GM12874 (cell line): ENCODE data around the gene VAC14.

Experiments used
- TF ChIP-seq, protein P1 (sequence below): IDR thresholded peaks from 2 replicates; pipeline ENCODE4 v1.5.1; 2011; ENCODE audit warnings: low read depth, mild to moderate bottlenecking, control low read depth, low read length, moderate library complexity; ENCODE audit not compliant: insufficient read depth

The VAC14 gene

DNA sequence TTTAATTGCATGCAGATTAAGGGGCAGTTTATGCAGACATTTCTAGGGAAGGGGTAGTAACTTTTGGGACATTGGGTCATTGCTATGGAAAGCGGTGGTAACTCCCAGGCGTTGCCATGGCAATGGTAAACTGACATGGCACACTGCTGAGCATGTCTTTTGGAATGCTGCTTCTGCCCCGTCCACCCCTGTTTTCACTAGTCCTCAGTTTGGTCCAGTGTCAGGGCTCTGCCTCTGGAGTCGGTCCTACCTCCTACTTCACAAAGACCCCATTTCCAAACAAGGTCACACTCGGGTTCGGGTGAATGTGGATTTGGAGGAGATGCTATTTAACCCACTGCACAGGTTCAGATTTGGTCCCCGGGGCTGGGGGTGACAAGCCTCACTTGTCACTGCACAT, 151.7 kb downstream of the VAC14 start:
- TF ChIP-seq, protein P1, sequence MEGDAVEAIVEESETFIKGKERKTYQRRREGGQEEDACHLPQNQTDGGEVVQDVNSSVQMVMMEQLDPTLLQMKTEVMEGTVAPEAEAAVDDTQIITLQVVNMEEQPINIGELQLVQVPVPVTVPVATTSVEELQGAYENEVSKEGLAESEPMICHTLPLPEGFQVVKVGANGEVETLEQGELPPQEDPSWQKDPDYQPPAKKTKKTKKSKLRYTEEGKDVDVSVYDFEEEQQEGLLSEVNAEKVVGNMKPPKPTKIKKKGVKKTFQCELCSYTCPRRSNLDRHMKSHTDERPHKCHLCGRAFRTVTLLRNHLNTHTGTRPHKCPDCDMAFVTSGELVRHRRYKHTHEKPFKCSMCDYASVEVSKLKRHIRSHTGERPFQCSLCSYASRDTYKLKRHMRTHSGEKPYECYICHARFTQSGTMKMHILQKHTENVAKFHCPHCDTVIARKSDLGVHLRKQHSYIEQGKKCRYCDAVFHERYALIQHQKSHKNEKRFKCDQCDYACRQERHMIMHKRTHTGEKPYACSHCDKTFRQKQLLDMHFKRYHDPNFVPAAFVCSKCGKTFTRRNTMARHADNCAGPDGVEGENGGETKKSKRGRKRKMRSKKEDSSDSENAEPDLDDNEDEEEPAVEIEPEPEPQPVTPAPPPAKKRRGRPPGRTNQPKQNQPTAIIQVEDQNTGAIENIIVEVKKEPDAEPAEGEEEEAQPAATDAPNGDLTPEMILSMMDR, result no peak

DNA sequence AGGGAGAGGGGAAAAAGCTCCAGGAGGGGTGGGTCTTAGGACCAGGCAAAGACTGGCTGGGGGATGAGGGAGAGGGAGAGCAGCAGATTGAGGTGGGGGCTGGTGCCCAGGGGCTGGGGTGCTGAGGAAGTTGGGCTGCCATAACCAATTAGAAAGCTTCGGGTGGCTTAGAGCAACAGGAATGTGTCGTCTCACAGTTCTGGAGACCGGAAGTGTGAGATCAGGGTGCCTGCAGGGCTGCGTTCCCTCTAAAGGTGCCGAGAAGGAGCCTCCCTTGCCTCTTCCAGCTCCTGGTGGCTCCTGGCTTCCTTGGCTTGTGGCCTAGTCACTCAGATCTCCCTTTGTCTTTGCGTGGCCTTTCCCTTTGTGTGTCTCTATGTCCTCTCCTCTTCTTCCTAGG, 152.4 kb downstream of the VAC14 start:
- TF ChIP-seq, protein P1, result no peak

DNA sequence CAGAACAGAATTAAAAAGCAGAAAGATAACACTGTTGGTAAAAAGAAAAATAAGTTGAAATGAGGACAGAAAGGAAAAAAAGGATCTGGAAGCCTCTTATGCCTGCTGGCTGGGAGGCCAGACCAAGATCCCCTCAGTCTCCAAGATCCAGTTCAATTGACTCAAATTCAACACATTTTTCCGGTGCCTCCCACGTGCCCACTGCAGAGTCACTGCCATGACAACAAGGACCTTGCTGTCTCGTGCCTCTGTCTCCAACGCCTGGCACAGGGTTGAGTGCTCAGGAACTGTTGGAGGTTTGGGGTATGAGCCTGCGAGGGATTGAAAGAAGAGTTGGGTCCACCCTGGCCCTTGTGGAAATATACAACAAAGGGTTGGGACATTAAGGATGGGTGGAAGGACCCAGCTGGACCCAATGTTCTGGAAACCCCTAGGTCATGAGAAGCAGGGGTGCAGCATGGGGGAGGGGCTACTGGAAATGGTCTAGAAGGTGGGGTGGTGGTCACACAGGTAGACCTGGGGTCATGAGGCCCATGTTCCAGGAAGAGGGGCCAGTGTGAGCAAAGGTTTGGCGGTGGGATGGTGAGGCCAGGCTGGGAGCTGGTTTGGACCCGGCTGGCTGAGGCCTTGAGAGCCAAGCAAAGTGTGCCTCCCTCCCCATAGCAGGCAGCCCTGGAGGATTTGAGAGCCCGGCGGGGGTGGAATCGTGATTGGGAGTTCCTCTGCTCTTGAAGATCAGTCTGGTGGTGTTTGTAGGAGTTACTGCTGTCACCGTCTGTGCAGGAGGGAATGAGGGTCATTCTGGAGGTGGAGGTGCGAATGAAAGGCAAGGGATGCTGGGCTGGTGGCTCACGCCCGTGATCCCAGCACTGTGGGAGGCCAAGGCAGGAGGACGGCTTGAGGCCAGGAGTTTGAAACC, 153.3 kb downstream of the VAC14 start:
- TF ChIP-seq, protein P1, result no peak

DNA sequence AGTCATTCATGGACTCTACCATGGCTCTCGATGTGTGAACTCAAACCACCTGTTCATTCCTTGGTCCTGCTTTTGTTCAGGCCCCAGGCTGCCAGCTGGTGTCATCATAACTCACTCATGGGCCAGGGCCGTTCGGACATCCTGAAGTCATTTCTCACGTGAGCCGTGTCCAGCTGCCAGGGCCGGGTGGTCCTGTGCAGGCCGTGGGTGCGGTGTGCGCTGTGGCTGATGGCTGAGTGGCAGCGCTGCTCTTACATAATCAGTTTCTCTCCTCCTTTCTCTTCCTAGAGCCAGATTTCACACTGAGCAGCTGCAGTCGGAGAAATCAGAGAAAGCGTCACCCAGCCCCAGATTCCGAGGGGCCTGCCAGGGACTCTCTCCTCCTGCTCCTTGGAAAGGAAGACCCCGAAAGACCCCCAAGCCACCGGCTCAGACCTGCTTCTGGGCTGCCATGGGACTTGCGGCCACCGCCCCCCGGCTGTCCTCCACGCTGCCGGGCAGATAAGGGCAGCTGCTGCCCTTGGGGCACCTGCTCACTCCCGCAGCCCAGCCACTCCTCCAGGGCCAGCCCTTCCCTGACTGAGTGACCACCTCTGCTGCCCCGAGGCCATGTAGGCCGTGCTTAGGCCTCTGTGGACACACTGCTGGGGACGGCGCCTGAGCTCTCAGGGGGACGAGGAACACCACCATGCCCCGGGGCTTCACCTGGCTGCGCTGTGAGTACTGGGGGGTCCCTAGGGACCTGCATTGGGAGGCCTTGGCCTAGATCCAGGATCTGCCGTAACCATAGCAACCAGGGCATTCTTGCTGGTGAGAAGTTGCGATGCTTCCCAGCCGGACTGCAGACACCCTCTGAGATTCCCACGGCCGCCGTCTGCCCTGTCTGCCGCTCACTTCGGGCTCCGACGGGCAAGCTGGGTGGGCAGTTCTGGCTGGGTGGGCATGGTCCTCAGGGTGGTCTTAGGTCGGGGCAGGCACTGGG, 154.4 kb downstream of the VAC14 start, which contains the start of gene IL34:
Gene IL34 (plus strand): TSS at position 300 of the 982 bp plus-strand sequence. CDS start 389 bp downstream, at position 689.
- TF ChIP-seq, protein P1, result no peak

DNA sequence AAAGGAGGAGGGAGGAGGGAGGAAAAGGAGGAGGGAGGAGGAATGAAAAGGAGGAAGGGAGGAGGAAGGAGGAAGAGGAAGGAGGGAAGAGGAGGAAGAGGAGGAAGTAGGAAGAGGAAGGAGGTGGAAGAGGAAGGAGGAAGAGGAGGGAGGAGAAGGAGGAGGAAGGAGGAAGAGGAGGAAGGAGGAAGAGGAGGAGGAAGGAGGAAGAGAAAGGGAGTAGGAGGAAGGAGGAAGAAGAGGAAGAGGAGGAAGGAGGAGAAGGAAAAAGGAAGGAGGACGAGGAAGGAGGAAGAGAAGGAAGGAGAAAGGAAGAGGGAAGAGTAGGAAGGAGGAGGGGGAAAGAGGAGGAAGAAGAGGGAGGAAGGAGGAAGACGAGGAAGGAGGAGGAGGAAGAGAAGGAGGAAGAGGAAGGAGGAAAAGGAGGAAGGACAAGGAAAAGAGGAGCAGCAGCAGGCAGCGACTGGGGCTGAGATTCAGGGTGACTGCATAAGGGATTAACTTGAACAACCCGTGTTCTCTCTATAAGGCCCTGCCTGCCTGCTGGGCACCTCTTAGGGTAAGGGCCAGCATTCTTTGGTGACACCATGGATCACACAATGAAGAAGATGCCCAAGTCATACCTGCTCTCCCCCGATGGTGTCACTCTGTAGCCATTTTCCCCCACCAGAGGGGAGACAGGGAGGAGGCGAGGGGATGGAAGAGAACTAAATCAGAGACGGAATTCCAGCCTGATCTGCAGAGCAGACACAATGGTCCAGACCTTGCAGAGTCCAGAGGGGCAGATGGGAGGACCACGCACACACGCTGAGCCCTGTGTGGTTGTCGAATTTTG, 156.0 kb downstream of the VAC14 start:
- TF ChIP-seq, protein P1, result no peak; the same call in 1 of the 2 replicates

DNA sequence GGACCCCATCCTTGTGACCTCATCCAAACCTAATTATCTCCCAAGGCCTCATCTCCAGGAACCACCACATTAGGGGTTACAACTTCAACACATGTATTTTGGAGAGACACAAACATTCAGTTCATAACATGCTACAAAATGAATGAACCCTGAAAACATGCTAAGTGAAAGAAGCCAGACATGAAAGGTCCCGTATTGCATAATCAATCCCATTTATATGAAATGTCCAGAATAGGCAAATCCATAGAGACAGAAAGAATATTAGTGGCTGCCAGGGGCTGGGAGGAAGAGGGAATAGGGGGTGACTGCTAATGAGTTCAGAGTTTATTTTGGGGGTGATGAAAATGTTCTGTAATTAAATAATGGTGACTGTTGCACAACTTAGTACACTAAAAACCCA, 158.3 kb downstream of the VAC14 start:
- TF ChIP-seq, protein P1, result no peak
